NCI-H2196 treated with DMSO at 0.1 percent for 48 hours (cell line): ENCODE measurements around the gene MCCC1.
"Not testable (repeated sequence)": the region's sequence is repeated elsewhere in the genome, so short reads cannot be mapped to it uniquely, and the experiment has no call there.

Source experiments
- DNase-seq: peaks from one replicate; lab custom pipeline; 2025; ENCODE audit not compliant: unreplicated experiment; lab: John Stamatoyannopoulos, UW

The MCCC1 gene

GRCh38 chr3:183099026-183099837 is at the start of gene MCCC1:
TSS of gene MCCC1 (minus strand) at chr3:183099496. CDS start at chr3:183099440, 56 bp downstream.
- DNase-seq = peak; percentile 99

- DNase-seq = no peak
Measured at GRCh38 chr3:183148056-183148455, 48.8 kb upstream of the MCCC1 start.

GRCh38 chr3:183144363-183144762 is 45.1 kb upstream of the MCCC1 start:
- DNase-seq = no peak

- DNase-seq = no peak
Measured at GRCh38 chr3:183142199-183142598, 42.9 kb upstream of the MCCC1 start.

GRCh38 chr3:183134844-183135243 is 35.5 kb upstream of the MCCC1 start:
- DNase-seq = no peak

GRCh38 chr3:183132409-183132808 is 33.1 kb upstream of the MCCC1 start:
- no peak for DNase-seq

GRCh38 chr3:183131735-183132134 is 32.4 kb upstream of the MCCC1 start:
- DNase-seq = no peak

- no peak for DNase-seq
Measured at GRCh38 chr3:183131186-183131725, 32.0 kb upstream of the MCCC1 start.

GRCh38 chr3:183129243-183129642 is 29.9 kb upstream of the MCCC1 start:
- no peak for DNase-seq

- no peak for DNase-seq
Measured at GRCh38 chr3:183128709-183129108, 29.4 kb upstream of the MCCC1 start.

GRCh38 chr3:183123891-183124290 is 24.6 kb upstream of the MCCC1 start:
- no peak for DNase-seq

- DNase-seq = peak; percentile 80
Measured at GRCh38 chr3:183122257-183122932, 23.1 kb upstream of the MCCC1 start.

GRCh38 chr3:183120538-183121215 is 21.4 kb upstream of the MCCC1 start:
- no peak for DNase-seq

GRCh38 chr3:183117056-183117455 is 17.8 kb upstream of the MCCC1 start:
- DNase-seq = no peak

- peak; percentile 100 for DNase-seq
Measured at GRCh38 chr3:183116025-183116614, 16.8 kb upstream of the MCCC1 start.

GRCh38 chr3:183114384-183115178 is 15.3 kb upstream of the MCCC1 start:
- no peak for DNase-seq

GRCh38 chr3:183109847-183110246 is 10.6 kb upstream of the MCCC1 start:
- not testable (repeated sequence) for DNase-seq

GRCh38 chr3:183108470-183108869 is 9.2 kb upstream of the MCCC1 start:
- DNase-seq = no peak

GRCh38 chr3:183108001-183108449 is 8.7 kb upstream of the MCCC1 start:
- peak; percentile 66 for DNase-seq

- not testable (repeated sequence) for DNase-seq
Measured at GRCh38 chr3:183107372-183107771, 8.1 kb upstream of the MCCC1 start.
